ENCODE results near the gene MON2.

MON2 gene

DNA sequence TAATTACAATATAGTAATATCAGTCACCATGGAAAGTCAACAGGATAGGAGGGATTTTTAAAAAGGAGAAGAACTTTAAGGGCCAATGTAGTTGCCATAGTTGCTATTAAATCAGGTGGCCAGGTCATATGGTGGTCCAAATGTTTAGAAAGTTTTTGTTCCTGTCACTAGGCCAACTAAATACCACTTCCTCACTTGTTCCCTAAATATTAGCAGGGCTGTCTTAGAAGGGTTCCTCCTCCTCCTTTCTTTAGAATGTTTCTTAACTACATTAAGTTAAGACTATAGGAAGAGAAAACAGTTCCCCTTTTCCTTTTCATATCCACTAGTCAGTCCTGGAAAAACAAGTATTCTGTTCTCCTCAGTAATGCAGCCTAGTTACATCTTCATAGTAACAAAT, 50.3 kb downstream of the MON2 start:
- peaks cover 13% of the 10 kb centered on the region for H3K4me1 Mint-ChIP-seq (ENCODE audit: low read depth)
- no peak overlapping the region for H3K27ac Mint-ChIP-seq
- peaks cover 17% of the 10 kb centered on the region for H3K9me3 Mint-ChIP-seq
- H3K4me3 Mint-ChIP-seq, result no peak overlapping the region
- H3K27me3 Mint-ChIP-seq (ENCODE audit: low read depth), result no peaks in the 10 kb centered on the region
- peaks cover 36% of the 10 kb centered on the region for H3K36me3 Mint-ChIP-seq (ENCODE audit: low read depth)
- no peak for DNase-seq (ENCODE audit: low spot score)

DNA sequence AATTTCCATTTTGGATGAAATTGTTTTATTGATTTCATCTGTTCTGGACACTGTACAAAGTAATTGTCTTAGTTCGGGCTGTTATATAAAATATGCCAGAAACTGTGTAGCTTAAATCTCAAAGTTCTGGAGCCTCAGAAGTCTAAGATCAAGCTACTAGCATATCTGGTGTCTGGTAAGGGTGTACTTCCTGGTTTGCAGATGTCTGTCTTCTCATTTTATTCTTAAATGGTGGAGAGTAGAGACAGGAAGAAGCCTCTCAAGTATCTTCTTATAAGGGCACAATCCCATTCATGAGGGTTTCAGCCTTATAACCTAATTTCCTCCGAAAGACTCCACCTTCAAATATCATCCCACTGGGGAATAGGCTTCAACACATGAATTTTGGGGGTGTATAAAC, 51.3 kb downstream of the MON2 start:
- DNase-seq (ENCODE audit: low spot score), result no peak
- H3K27me3 Mint-ChIP-seq (ENCODE audit: low read depth), result no peaks in the 10 kb centered on the region
- peaks cover 14% of the 10 kb centered on the region for H3K4me1 Mint-ChIP-seq (ENCODE audit: low read depth)
- H3K36me3 Mint-ChIP-seq (ENCODE audit: low read depth), result peaks cover 30% of the 10 kb centered on the region
- H3K4me3 Mint-ChIP-seq, result no peak overlapping the region
- H3K27ac Mint-ChIP-seq, result no peak overlapping the region
- H3K9me3 Mint-ChIP-seq, result peaks cover 15% of the 10 kb centered on the region

DNA sequence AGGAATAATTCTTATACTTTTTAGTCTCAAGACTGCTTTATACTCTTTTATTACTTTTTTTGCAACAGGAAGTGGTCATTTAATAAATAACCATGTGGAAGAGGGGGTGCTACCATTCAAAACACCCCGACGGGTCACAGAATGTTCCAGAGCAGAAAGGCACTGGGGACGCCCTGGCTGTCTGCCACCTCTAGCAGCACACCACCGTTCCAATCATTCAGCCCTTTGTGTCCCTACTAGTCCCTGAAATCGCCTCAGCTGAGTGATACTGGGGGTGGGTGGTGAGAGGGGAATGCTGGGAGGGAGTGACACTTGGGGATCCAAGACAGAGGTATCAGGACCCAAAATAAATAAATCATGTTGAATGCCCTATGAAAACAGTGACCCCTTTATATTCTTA, 52.4 kb downstream of the MON2 start:
- Mint-ChIP-seq H3K36me3 (ENCODE audit: low read depth) (peaks cover 25% of the 10 kb centered on the region), H3K27ac (no peak overlapping the region), H3K4me3 (no peak overlapping the region), H3K9me3 (peaks cover 12% of the 10 kb centered on the region), H3K27me3 (ENCODE audit: low read depth) (no peaks in the 10 kb centered on the region), H3K4me1 (ENCODE audit: low read depth) (peaks cover 18% of the 10 kb centered on the region)
- DNase-seq (ENCODE audit: low spot score), result no peak

DNA sequence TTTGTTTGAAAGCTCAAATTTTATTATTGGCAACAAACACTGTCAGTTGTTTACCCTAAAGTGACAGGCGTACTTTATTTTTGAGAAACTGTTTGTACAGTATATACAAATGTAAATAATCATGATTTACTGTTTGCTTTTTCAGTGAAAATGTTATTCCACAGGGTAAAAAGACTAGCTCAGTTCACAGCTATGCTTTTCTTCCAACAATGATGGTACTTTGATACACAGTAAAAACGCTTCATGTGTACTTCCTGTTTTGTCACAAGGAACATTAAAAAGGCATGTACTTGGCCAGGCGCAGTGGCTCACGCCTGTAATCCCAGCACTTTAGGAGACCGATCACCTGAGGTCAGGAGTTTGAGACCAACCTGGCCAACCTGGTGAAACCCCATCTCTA, 53.7 kb downstream of the MON2 start:
- H3K4me3 Mint-ChIP-seq, result no peak overlapping the region
- peaks cover 26% of the 10 kb centered on the region for H3K4me1 Mint-ChIP-seq (ENCODE audit: low read depth)
- H3K27me3 Mint-ChIP-seq (ENCODE audit: low read depth), result no peaks in the 10 kb centered on the region
- no peaks in the 10 kb centered on the region for H3K9me3 Mint-ChIP-seq
- H3K36me3 Mint-ChIP-seq (ENCODE audit: low read depth), result peaks cover 12% of the 10 kb centered on the region
- no peak overlapping the region for H3K27ac Mint-ChIP-seq
- DNase-seq (ENCODE audit: low spot score), result no peak

DNA sequence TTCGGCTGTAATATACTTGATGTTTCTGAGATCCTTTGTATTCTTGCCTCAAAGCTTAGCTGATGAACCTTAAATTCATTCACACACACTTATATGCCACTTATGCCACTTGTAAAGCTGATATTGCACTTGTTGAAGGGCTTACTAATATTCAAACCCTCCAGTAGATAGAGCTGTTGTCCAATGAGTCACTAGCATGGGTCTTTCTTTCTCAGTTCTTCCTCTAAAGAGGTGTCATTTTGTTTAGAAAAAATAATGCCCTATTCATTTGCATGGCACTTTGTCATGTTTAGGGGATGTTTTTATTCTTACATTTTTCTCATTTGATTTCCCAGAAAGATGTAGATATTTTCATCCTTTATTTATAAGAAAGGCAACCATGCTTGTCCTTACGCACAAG, 56.4 kb downstream of the MON2 start:
- DNase-seq (ENCODE audit: low spot score), result no peak
- no peaks in the 10 kb centered on the region for H3K9me3 Mint-ChIP-seq
- H3K27me3 Mint-ChIP-seq (ENCODE audit: low read depth), result no peaks in the 10 kb centered on the region
- peaks cover 26% of the 10 kb centered on the region for H3K4me1 Mint-ChIP-seq (ENCODE audit: low read depth)
- H3K4me3 Mint-ChIP-seq, result no peak overlapping the region
- H3K36me3 Mint-ChIP-seq (ENCODE audit: low read depth), result peaks cover 8% of the 10 kb centered on the region
- no peak overlapping the region for H3K27ac Mint-ChIP-seq

DNA sequence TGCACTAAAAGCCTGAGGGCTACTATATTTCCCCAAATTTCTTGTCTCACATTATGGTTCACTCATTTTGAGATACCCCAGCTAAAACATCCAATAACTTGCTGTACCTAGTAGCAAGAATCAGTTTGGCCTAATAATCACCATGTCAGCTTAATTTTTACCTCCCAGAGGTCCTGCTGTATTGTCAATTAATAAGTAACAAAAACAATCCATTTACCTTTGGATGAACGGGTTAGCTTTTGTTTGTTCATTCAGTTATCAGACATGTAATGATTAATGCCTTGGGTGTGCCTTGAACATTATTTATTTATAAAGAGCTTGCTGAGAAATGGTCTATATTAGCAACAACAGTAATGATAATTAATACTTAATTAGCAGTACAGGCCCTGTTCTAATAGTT, 57.0 kb downstream of the MON2 start:
- Mint-ChIP-seq H3K36me3 (ENCODE audit: low read depth) (peaks cover 5% of the 10 kb centered on the region), H3K4me1 (ENCODE audit: low read depth) (peaks cover 21% of the 10 kb centered on the region), H3K27me3 (ENCODE audit: low read depth) (no peaks in the 10 kb centered on the region), H3K4me3 (no peak overlapping the region), H3K9me3 (no peaks in the 10 kb centered on the region), H3K27ac (no peak overlapping the region)
- DNase-seq (ENCODE audit: low spot score), result no peak

DNA sequence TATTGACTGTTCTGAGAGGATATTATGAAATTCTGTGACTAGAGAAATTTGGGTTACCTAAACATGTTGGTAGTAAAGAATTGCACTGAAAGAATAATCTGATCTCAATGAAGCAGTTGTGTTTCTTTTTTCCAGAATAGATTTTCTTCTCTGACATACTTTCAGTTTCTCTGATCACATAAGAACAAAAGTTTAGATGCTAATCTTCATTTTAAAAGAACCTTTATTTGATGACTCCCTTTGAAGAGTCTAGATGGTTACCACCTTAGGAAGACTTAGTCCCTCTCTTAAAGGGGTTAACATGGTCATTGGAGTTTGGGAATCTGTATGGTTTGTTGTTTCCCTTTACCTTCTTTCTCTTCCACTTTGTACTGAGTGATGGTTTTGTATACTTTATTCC, 58.6 kb downstream of the MON2 start:
- peak overlapping the region; percentile 68 for H3K27ac Mint-ChIP-seq
- peaks cover 7% of the 10 kb centered on the region for H3K36me3 Mint-ChIP-seq (ENCODE audit: low read depth)
- H3K4me1 Mint-ChIP-seq (ENCODE audit: low read depth), result peaks cover 21% of the 10 kb centered on the region
- no peak for DNase-seq (ENCODE audit: low spot score)
- no peaks in the 10 kb centered on the region for H3K9me3 Mint-ChIP-seq
- peak overlapping the region; percentile 53 for H3K4me3 Mint-ChIP-seq
- no peaks in the 10 kb centered on the region for H3K27me3 Mint-ChIP-seq (ENCODE audit: low read depth)

DNA sequence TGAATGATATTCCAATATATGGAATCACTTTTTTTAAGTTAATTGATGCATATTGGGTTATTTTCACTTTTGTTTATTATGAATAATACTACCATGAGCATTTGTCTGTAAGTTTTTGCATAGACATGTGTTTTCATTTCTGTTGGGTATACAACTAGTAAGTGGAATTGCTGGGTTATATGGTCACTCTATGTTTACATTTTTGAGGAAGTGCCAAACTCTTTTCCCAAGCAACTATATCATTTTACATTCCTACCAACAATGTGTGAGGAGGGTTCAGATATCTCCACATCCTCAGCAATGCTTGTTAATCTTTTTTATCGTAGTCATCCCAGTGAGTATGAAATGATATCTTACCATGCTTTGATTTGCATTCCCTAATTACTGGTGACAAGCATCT, 64.0 kb downstream of the MON2 start:
- peaks cover 5% of the 10 kb centered on the region for H3K4me1 Mint-ChIP-seq (ENCODE audit: low read depth)
- H3K4me3 Mint-ChIP-seq, result no peak overlapping the region
- no peaks in the 10 kb centered on the region for H3K27me3 Mint-ChIP-seq (ENCODE audit: low read depth)
- DNase-seq (ENCODE audit: low spot score), result no peak
- H3K9me3 Mint-ChIP-seq, result no peaks in the 10 kb centered on the region
- peaks cover 27% of the 10 kb centered on the region for H3K36me3 Mint-ChIP-seq (ENCODE audit: low read depth)
- no peak overlapping the region for H3K27ac Mint-ChIP-seq

DNA sequence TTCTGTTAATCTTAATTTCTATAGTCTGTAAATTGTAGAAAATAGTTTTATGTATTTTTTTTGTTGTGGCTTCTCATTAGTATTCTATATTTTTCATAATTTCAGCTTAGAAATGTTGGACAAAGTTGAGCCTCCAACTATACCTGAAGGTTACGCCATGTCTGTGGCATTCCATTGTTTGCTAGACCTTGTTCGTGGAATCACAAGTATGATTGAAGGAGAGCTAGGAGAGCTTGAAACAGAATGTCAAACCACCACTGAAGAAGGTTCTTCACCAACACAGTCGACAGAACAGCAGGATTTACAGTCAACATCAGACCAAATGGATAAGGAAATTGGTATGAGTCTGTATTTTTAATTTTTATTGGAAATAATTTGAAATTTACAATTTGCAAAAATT, 65.7 kb downstream of the MON2 start:
- DNase-seq (ENCODE audit: low spot score), result no peak
- Mint-ChIP-seq H3K27ac (no peak overlapping the region), H3K36me3 (ENCODE audit: low read depth) (peaks cover 31% of the 10 kb centered on the region), H3K9me3 (no peaks in the 10 kb centered on the region), H3K27me3 (ENCODE audit: low read depth) (no peaks in the 10 kb centered on the region), H3K4me3 (no peak overlapping the region), H3K4me1 (ENCODE audit: low read depth) (peaks cover 2% of the 10 kb centered on the region)

DNA sequence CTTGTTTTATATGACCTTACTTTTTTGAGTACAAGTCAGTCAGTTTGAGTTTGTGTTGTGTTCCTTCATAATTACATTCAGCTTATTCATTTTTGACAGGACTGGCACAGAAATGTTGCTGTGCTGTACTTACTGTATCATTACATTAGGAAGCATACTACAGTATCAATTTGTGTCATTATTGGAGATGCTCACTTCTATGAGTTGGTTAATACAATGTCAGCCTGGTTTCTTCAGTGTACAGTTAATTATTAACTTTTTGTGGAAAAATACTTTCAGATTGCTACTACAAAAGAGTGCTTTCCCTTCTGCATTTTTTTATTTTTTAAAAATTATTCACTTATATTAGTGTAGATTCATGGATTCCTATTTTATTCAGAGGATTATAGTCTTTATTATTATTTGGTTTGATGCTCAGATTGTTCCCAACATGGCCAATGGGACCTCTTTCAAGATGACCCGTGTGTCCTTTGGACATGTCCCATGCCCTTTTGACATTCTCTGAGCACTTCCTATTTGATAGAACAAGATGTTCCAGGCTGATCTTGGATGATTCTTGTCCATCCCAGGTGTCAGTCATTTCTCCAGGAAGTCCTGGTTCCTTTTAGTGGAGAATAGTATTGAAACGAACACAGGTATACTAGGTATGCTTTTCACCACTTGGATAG, 66.6 kb downstream of the MON2 start:
- Mint-ChIP-seq H3K9me3 (no peaks in the 10 kb centered on the region), H3K27me3 (ENCODE audit: low read depth) (no peaks in the 10 kb centered on the region), H3K4me1 (ENCODE audit: low read depth) (no peaks in the 10 kb centered on the region), H3K36me3 (ENCODE audit: low read depth) (peaks cover 37% of the 10 kb centered on the region), H3K4me3 (no peak overlapping the region), H3K27ac (no peak overlapping the region)
- DNase-seq (ENCODE audit: low spot score), result no peak

DNA sequence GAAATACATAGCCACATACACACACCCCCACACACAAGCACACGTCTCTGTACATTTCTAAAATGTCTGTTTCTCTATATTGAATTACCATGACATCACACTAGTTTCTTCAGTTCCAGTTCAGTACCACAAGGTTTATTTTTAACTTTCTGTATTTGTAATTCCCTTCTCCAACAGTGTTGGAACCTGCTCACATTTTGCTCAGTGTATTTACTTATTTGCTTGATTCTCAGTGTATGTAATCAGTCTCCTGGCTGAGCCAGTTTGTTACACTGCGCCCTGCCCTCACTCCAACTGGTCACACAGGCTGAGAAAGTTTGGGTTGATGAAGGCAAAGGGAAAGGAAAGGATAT, 67.1 kb downstream of the MON2 start:
- H3K4me1 Mint-ChIP-seq (ENCODE audit: low read depth), result no peaks in the 10 kb centered on the region

DNA sequence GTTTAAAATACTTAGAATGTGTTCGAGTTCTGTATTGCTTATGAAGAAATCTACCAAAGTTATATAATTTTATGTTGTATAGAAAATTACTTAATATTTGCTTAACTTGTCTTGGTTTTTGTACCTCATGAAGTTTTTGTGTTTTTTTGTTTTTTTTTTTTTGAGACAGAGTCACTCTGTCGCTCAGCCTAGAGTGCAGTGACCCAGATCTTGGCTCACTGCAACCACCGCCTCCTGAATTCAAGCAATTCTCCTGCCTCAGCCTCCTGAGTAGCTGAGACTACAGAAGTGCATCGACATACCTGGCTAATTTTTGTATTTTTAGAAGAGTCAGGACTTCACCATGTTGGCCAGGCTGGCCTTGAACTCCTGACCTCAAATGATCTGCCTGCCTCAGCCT, 69.9 kb downstream of the MON2 start:
- Mint-ChIP-seq H3K27ac (no peak overlapping the region), H3K4me3 (no peak overlapping the region), H3K9me3 (no peaks in the 10 kb centered on the region), H3K36me3 (ENCODE audit: low read depth) (peaks cover 42% of the 10 kb centered on the region), H3K27me3 (ENCODE audit: low read depth) (no peaks in the 10 kb centered on the region), H3K4me1 (ENCODE audit: low read depth) (peaks cover under 1% of the 10 kb centered on the region)
- DNase-seq (ENCODE audit: low spot score), result no peak

More for the DNA sequence above, 67.1 kb downstream of the MON2 start:
- DNase-seq (ENCODE audit: low spot score), result no peak
- Mint-ChIP-seq H3K36me3 (ENCODE audit: low read depth) (peaks cover 39% of the 10 kb centered on the region), H3K9me3 (no peaks in the 10 kb centered on the region), H3K4me3 (no peak overlapping the region), H3K27me3 (ENCODE audit: low read depth) (no peaks in the 10 kb centered on the region), H3K27ac (no peak overlapping the region)

DNA sequence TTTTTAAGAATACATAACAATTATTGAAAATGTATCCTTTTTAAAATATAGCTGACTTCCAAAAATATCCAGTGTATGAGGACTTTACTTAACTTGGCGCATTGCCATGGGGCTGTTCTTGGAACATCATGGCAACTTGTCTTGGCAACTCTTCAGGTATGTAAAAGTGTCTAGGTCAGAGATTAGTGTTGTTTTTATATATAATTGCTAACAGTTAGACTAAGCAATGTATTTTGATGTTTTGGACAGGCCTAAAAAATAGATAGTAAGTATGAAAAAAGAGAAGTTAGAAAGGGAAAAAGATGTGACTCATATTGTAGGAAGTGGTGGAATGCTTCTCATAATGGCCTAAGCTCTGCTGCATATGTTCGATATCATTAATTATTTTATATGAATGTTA, 70.9 kb downstream of the MON2 start:
- H3K4me1 Mint-ChIP-seq (ENCODE audit: low read depth), result peaks cover 6% of the 10 kb centered on the region
- H3K36me3 Mint-ChIP-seq (ENCODE audit: low read depth), result peaks cover 42% of the 10 kb centered on the region
- H3K9me3 Mint-ChIP-seq, result no peaks in the 10 kb centered on the region
- no peak overlapping the region for H3K4me3 Mint-ChIP-seq
- no peaks in the 10 kb centered on the region for H3K27me3 Mint-ChIP-seq (ENCODE audit: low read depth)
- DNase-seq (ENCODE audit: low spot score), result no peak
- H3K27ac Mint-ChIP-seq, result no peak overlapping the region

DNA sequence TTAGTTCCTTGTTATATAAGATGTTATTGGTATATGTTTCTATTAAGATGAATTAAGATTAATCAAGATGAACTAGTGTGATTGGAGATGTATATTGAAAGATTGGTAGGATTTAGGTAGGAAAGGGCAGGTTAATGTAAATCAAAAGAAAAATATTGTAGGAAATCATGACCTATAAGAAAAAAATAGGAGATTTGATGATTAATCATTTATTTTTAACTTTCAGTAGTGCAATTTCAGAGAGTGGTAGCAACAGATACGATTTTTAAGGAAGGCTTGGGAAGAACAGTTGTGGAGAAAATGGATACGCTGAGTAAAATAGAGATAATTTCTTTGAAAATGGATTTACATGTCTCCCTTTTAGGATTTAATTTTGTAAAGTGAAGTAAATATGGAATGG, 73.7 kb downstream of the MON2 start:
- H3K27ac Mint-ChIP-seq, result no peak overlapping the region
- DNase-seq (ENCODE audit: low spot score), result no peak
- H3K4me3 Mint-ChIP-seq, result no peak overlapping the region
- H3K4me1 Mint-ChIP-seq (ENCODE audit: low read depth), result peaks cover 12% of the 10 kb centered on the region
- H3K36me3 Mint-ChIP-seq (ENCODE audit: low read depth), result peaks cover 41% of the 10 kb centered on the region
- H3K27me3 Mint-ChIP-seq (ENCODE audit: low read depth), result no peaks in the 10 kb centered on the region
- no peaks in the 10 kb centered on the region for H3K9me3 Mint-ChIP-seq

DNA sequence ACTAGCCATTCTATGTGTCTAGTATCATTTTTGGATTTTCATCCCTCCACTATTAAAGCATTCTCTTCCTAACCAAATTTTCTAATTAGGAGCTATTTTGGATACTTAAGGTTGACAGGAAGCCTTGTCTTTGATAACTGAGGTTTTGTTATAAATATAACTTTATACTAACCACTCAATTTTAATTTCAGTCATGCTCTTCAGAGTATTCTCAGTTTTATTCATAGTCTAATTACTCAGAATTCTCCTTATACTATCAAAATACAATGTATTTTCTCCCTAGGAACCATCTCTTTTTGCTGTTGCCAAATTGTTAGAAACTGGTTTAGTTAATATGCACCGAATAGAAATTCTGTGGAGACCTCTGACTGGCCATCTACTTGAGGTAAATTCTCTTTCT, 76.2 kb downstream of the MON2 start:
- H3K27ac Mint-ChIP-seq, result no peak overlapping the region
- H3K27me3 Mint-ChIP-seq (ENCODE audit: low read depth), result no peaks in the 10 kb centered on the region
- H3K4me3 Mint-ChIP-seq, result no peak overlapping the region
- H3K36me3 Mint-ChIP-seq (ENCODE audit: low read depth), result peaks cover 39% of the 10 kb centered on the region
- H3K9me3 Mint-ChIP-seq, result no peaks in the 10 kb centered on the region
- H3K4me1 Mint-ChIP-seq (ENCODE audit: low read depth), result peaks cover 12% of the 10 kb centered on the region
- DNase-seq (ENCODE audit: low spot score), result no peak
